Myocyte (in vitro differentiated cells): Measurements from ENCODE around the gene NFATC4. TPM values are rescaled to one million over a fixed set of nuclear protein-coding genes. Genes with fewer than 3 reads are reported as not detected.
"Not testable (repeated sequence)": the region's sequence is repeated elsewhere in the genome, so short reads cannot be mapped to it uniquely, and the experiment has no call there.

ENCODE experiments used
- DNase-seq: peaks from one replicate; pipeline ENCODE4 v3.0.0-alpha.2; 2012; ENCODE audit warnings: low read depth
- total RNA-seq: library from RNA; depleted of rRNA; stranded (reverse); fragments of >200 nt; gene quantifications from 2 replicates; pipeline ENCODE4 v1.2.3, GENCODE V29; 2014

NFATC4 gene
- total RNA-seq, 1 donor from 2014 or later, result 19.4 TPM

DNA sequence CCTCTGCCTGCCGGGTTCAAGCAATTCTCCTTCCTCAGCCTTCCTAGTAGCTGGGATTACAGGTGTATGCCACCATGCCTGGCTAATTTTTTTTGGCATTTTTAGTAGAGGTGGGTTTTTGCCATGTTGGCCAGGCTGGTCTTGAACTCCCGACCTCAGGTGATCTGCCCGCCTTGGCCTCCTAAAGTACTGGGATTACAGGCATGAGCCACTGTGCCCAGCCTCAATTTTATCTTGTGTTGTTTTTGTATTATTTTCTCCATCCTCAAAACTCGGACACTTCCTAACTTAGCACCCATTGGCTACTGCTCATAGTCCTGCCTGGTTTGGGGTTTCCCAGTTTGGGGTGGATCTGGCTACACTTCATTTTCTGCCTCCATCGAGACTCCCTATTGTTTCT lies 19.6 kb downstream of the NFATC4 start:
- DNase-seq, result not testable (repeated sequence)

DNA sequence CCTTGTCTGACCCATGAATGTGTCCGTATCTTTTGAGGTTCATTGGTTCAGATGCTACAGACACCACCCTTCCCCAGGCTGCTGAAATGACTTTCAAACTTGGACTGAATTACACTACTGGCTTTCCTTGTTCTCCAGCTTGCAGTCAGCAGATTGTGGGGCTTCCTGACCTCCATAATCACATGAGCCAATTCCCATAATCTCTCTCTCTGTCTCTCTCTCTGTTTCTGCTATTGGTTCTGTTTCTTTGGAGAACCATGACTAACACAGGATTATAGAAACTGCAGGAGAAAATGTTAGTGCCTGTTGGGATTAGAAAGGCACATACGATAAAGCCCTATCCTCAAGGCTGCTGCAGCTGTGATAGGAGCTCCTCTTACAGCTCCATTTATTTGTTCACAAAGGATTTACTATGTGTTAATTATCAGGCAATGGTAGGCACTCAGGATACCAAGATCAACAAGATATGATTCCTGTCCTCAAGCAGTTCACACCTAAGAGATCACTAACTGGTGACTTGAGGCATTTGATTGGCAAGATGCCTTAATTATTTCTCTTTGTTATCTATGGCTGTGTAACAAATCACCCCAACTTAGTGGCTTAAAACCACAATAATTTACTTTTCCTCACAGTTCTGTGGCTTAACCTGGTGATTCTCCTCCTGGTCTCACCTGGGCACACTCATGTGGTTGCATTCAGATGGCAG lies 20.6 kb downstream of the NFATC4 start:
- DNase-seq, result no peak

DNA sequence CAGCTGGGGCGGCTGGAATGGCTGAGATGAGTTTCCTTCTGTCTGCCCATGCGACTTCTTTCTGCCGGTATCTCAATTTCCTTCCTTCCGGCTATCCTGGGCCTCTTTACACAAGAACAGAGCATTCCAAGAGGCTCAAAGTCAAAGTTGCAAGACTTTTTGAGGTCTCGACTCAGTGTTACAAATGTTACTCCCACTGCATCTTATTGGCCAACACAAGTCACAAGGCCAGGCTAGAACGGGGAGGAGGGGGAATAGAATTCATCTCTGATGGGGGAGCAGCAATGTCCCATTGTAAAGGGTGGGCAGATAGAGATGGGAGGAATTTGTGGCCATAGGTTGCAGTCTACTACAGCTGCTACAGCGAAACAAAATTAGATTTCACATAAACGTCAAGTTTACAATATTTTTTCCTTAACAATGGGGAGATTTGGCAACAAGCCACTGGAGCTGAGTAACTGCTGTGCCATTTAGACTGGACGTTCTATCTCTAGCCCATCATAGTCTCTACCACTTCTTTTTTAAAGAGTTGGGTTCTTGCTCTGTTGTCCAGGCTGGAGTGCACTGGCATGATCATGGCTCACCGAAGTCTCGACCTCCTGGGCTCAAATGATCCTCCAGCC lies 21.4 kb downstream of the NFATC4 start:
- no peak for DNase-seq

GRCh38 chr14:24390701-24391468 lies 22.9 kb downstream of the NFATC4 start:
- no peak for DNase-seq

DNA sequence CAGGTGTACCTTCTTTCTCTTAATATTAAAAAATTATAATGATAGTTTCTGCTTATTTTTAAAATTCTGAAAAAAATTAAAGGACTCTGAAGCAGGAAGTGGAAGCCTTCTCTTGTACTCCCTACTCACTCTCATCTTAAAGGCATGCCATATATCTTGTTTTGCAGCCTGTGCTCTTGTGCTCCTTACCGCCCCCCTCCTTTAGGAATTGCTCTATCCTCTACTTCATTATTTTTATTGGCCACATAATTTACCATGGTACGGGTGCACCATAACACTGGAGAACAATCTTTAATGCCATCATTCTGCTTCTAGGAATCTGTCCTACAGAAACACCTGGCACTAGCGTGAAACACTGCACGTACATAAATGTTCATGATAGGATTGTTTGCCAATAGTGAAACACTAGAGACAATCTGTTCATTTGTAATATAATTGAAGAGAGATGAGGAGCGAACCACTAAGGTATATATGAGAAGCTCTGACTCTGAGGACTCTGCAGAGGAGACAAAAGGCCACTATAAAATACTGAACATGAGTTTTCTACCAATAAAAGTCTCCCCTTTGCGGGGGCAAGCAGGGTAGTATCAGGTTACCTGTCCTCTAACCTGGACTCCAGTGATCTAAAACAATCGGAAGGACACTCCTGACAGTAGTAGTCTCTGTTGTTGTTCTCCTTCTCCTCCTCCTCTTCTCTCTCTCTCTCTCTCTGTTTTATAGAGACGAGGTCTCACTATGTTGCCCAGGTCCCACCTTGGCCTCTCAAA lies 24.5 kb downstream of the NFATC4 start:
- DNase-seq, result no peak

- no peak for DNase-seq
These were observed 26.3 kb downstream of the NFATC4 start for GRCh38 chr14:24394275-24394674.

DNA sequence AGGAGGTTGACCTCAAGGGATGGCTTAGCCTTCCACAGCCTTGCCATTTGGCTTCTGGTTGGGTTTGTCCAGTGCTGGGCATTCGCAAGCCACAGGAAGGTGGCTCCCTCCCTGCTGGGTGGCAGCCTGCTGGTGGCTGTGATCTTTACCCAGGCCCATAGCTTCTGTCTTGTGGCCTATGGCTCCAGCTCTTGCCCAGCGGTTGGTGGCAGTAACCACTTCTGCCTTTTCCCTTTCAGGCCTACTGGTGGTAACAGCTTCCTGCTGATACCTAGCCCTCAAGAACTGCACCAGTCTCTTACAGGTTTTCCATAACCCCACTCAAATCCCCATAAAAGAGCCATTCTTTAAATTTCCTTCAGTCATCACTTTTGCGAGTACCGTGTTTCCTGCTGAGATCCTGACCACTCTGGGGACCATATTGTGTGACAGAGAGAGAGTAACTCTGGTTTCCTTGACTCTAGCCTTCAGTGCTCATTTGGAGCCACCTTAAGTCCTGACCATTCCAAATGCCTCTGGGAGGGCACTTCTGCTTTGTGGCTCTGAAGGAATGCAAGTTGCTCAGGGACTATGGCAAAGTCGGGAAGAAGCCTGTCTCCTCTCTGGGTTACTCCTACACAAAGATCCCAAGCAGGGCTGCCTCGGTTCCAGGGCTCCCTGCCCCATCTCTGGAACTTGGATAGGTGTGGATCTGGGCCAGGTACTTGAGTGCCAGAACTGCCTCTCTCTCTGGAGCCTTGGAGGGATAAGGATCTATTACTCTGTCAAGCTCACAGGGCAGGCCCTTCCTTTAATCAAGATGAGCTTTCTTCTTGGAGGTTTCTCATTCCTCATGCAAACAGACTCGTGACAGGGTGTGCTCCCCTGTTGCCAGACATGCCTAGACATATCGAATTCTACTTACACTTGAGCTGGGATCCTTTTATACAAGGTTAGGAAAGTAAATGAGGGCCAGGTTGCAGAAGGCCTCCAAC lies 27.9 kb downstream of the NFATC4 start:
- DNase-seq, result peak; percentile 33

- DNase-seq, result no peak
These were observed 29.8 kb downstream of the NFATC4 start for GRCh38 chr14:24397639-24398292.

GRCh38 chr14:24398293-24398652 lies 30.3 kb downstream of the NFATC4 start:
- no peak for DNase-seq

DNA sequence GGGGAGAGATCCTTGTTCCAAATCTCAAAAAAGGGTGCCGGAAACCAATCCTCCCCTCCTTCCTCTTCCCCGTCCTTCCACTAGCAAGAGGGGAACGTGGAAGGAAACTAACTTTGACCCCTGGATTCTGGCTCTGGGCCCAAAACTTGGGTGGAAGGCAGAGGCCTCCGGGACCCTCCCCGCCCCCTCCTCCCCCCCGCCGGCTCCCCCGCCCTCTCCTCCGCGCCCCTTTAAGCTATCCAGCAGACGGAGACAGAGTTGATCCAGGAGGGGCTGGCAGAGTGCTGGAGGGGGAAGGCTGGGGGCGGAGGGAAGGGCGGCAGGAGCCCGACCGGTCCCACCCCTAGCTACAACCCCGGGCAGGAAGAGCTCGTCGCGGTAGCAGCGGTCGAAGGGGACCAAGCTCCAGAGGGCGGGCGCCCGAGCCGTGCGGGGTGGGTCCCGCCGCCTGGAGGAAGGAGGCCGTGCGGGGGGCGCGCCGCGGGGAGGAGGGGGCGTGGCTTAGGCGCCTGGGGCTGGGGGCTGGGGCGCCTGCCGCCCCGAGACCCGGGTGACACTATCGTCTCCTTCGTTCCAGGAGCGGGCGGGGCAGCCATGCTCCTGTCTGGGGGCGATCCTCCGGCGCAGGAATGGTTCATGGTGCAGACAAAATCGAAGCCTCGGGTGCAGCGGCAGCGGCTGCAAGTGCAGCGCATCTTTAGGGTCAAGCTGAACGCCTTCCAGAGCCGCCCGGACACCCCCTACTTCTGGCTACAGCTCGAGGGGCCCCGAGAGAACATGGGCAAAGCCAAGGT lies 30.9 kb downstream of the NFATC4 start, which contains the start of gene NYNRIN:
NYNRIN (plus strand) TSS at position 351 of the 794 bp plus-strand sequence; CDS start at position 595, 244 bp downstream.
- no peak for DNase-seq

DNA sequence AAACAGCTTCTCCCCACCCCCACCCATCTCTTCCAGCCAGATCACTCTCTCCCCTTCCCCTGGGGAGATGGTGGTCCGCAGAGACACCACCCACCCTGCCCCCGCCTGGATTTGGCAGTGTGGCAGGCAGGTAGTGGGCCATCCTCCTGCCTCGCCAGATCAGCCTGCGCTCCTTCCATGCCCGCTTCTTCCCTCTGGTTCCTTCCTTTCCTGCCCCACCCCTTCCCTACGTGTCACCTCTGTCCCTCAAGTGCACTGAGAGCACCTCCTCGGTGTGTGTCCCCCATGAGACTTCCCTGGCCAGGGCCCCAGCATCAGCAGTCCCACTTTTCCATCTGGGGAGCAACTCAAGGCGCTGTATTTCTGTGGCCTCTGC lies 31.5 kb downstream of the NFATC4 start:
- no peak for DNase-seq

DNA sequence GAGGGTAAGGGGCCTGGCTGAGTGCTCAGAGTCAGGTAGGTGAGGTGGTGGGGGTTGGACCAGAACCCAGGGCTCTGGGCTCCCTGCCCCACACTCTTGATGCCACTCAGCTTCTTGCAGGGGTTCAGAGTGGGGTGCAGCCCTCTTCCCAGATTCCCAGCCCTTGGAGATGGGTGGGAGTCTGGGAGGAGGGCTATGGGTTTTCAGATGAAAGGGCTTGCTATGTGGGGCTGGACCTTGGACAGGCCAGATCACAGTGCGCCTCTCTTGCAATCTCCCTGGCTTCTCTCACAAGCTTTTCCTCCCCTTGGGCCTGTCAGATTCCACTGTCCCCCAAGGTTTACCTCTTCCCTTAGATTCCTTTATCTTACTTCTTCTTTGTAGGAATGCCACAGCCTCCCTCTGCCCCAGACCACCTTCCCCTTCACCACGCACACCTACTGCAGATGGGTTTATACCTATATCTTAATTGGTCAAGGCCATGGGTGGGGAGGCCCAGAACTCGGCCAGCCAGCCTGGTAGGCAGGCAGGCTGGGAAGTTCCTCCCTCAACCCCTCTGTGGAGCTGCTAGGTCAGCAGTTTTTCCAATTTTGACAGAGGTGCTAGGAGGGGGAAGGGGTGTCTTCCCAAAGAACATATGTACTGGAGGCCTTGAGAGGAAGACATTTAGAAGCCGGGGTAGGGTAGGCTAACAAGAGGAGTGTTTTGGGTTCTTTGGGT lies 32.2 kb downstream of the NFATC4 start:
- no peak for DNase-seq

- no peak for DNase-seq
These were observed 34.1 kb downstream of the NFATC4 start for GRCh38 chr14:24401810-24402702.

- DNase-seq, result peak; percentile 24
These were observed 35.5 kb downstream of the NFATC4 start for GRCh38 chr14:24403294-24403998.

GRCh38 chr14:24404814-24405213 lies 36.8 kb downstream of the NFATC4 start:
- no peak for DNase-seq

DNA sequence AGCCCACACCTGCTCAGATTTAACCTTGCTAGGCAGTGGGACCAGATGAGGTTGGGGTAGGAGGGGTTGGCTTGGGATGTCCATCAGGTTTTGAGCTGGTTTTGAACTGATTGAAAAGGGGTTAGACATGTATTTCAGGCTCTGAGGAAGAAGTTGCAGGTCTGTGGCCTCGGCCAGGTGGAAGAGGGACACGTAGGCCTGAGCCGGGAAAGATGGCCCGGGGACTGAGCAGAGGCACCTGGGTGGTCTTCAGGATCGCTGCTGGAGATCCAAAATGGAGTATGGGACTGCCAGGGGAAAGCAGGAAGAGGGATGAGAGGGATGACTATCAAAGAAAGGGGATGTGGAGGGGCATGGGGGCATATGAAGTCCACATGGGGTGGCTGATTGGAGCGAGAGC lies 38.4 kb downstream of the NFATC4 start:
- no peak for DNase-seq
